Gastroesophageal sphincter (tissue), 4 donors: Measurements from ENCODE around the gene IRF5. TPM values are rescaled to one million over a fixed set of nuclear protein-coding genes. Genes with fewer than 3 reads are reported as not detected.

Experiments
- ATAC-seq: fragments of 150-250 bp; one replicate; pipeline ENCODE4 v1.9.1; 2016; ENCODE audit warnings: mild to moderate bottlenecking, moderate library complexity
- H3K27ac ChIP-seq, 4 donors: fragments of 200-600 bp; sonication (generic) in 3 of 4; 1 replicate in 3 of 4; 2 replicates in 1 of 4; pipeline ENCODE4 v1.5.1; 2016 to 2019
- H3K27me3 ChIP-seq: fragments of 200-600 bp; sonication (generic); one replicate; pipeline ENCODE4 v1.5.1; 2019
- H3K36me3 ChIP-seq, 2 donors: fragments of 200-600 bp; sonication (generic); one replicate each; pipeline ENCODE4 v1.5.1; 2019; ENCODE audit warnings: control low read depth in 1 of 2
- H3K4me1 ChIP-seq, 3 donors: fragments of 200-600 bp; sonication (generic); 1 replicate in 2 of 3; 2 replicates in 1 of 3; pipeline ENCODE4 v1.5.1; 2016 to 2019; ENCODE audit warnings: control low read depth in 2 of 3
- H3K4me3 ChIP-seq, 2 donors: fragments of 200-600 bp; sonication (generic); one replicate each; pipeline ENCODE4 v1.5.1; 2019; ENCODE audit warnings: mild to moderate bottlenecking in 1 of 2, moderate library complexity in 1 of 2
- H3K9me3 ChIP-seq, 3 donors: fragments of 200-600 bp; sonication (generic); one replicate each; pipeline ENCODE4 v1.5.1; 2017 to 2019; ENCODE audit warnings: control low read depth in 2 of 3
- CTCF ChIP-seq, 4 experiments: fragments of 200-600 bp in 2 of 4; fragments of 450-650 bp in 2 of 4; sonication (generic) in 1 of 4; IDR thresholded peaks; one replicate each; pipeline ENCODE4 v1.5.1; 2017 to 2019; ENCODE audit warnings: antibody characterized with exemption in 4 of 4, mild to moderate bottlenecking in 2 of 4, moderate library complexity in 2 of 4
- EP300 ChIP-seq: sonication (generic); formaldehyde crosslinking; IDR thresholded peaks from one replicate; pipeline ENCODE4 v1.6.1; 2017; ENCODE audit warnings: antibody characterized with exemption, mild to moderate bottlenecking
- POLR2A ChIP-seq, 2 donors: fragments of 450-650 bp; IDR thresholded peaks; one replicate each; pipeline ENCODE4 v1.6.1; 2017; ENCODE audit warnings: antibody characterized with exemption in 2 of 2, mild to moderate bottlenecking in 2 of 2, moderate library complexity in 1 of 2
- POLR2AphosphoS5 ChIP-seq: sonication (generic); formaldehyde crosslinking; IDR thresholded peaks from one replicate; pipeline ENCODE4 v1.6.1; 2017; ENCODE audit warnings: antibody characterized with exemption
- WGBS, 2 donors: methylation state at CpG; one replicate each; pipeline ENCODE4 v1.1.5; 2018; ENCODE audit warnings: low coverage in 1 of 2; 5-methylcytosine and 5-hydroxymethylcytosine counted together
- total RNA-seq, 4 donors: library from RNA; depleted of rRNA; stranded (reverse); fragments of >200 nt; gene quantifications; one replicate each; pipeline ENCODE4 v1.1.0, GENCODE V29; 2016

Gene IRF5
- total RNA-seq, 4 donors from 2014 or later = 6.6 to 10.1 (median 8.2) TPM

GRCh38 chr7:128919241-128919640 lies 18.5 kb upstream of the IRF5 start:
- Histone ChIP-seq H3K36me3 (no peaks in the 10 kb centered on the region), H3K9me3 (no peaks in the 10 kb centered on the region), H3K27ac (no peak overlapping the region), H3K4me1 (peaks cover 0 to 16% (median 5%) of the 10 kb centered on the region in 3 donors), H3K4me3 (no peak overlapping the region), H3K27me3 (peaks cover 71% of the 10 kb centered on the region)
- ATAC-seq = no peak
- 33 to 64% methylated on average over 1 to 6 of the region's 6 CpGs for WGBS, 2 donors
- TF ChIP-seq POLR2AphosphoS5 (no peak), CTCF (IDR thresholded peaks at IDR 0.05) (no peak), EP300 (no peak), POLR2A (IDR thresholded peaks at IDR 0.05) (no peak)

- peaks cover 62% of the 10 kb centered on the region for H3K27me3 ChIP-seq
Observed at GRCh38 chr7:128919881-128920799, 17.6 kb upstream of the IRF5 start.

GRCh38 chr7:128920913-128921582 lies 16.7 kb upstream of the IRF5 start:
- Histone ChIP-seq H3K36me3 (no peaks in the 10 kb centered on the region), H3K4me3 (no peak overlapping the region), H3K27ac (no peak overlapping the region), H3K4me1 (peaks cover 0 to 2% (median 0%) of the 10 kb centered on the region in 3 donors), H3K9me3 (no peaks in the 10 kb centered on the region), H3K27me3 (peaks cover 53% of the 10 kb centered on the region)
- no peak for TF ChIP-seq POLR2A (IDR thresholded peaks at IDR 0.05)
- no peak for TF ChIP-seq POLR2AphosphoS5
- TF ChIP-seq EP300 = no peak
- no peak for TF ChIP-seq CTCF (IDR thresholded peaks at IDR 0.05)
- no peak for ATAC-seq
- WGBS, 2 donors = 59 to 63% methylated on average over 4 to 13 of the region's 13 CpGs

More at GRCh38 chr7:128919881-128920799, 17.6 kb upstream of the IRF5 start:
- Histone ChIP-seq H3K27ac (no peak overlapping the region), H3K9me3 (no peaks in the 10 kb centered on the region), H3K36me3 (no peaks in the 10 kb centered on the region), H3K4me3 (no peak overlapping the region), H3K4me1 (peaks cover 0 to 11% (median 1%) of the 10 kb centered on the region in 3 donors)
- no peak for TF ChIP-seq EP300
- WGBS, 2 donors = 54 to 59% methylated on average over 10 to 12 of the region's 14 CpGs
- ATAC-seq = no peak

GRCh38 chr7:128921866-128922440 lies 15.8 kb upstream of the IRF5 start:
- TF ChIP-seq EP300 (no peak), POLR2AphosphoS5 (no peak), POLR2A (IDR thresholded peaks at IDR 0.05) (no peak), CTCF (IDR thresholded peaks at IDR 0.05) (no peak)
- no peaks in the 10 kb centered on the region for H3K9me3 ChIP-seq
- 71 to 85% methylated on average over 4 of the region's 9 CpGs for WGBS, 2 donors
- H3K4me3 ChIP-seq = no peak overlapping the region
- no peak overlapping the region for H3K27ac ChIP-seq
- no peak for ATAC-seq
- no peaks in the 10 kb centered on the region for H3K4me1 ChIP-seq
- H3K27me3 ChIP-seq = peaks cover 46% of the 10 kb centered on the region
- no peaks in the 10 kb centered on the region for H3K36me3 ChIP-seq
